Fibroblast of the aortic adventitia (primary cell): ENCODE data around the gene SPINT4. TPM values are rescaled to one million over a fixed set of nuclear protein-coding genes. Genes with fewer than 3 reads are reported as not detected.
"Not testable (repeated sequence)": the region's sequence is repeated elsewhere in the genome, so short reads cannot be mapped to it uniquely, and the experiment has no call there.

Experiments
- DNase-seq: peaks from one replicate; pipeline ENCODE4 v3.0.0-alpha.2; 2010; ENCODE audit warnings: low read depth
- H3K4me3 ChIP-seq: 2 replicates; pipeline ENCODE4 v1.5.1; 2011; ENCODE audit warnings: low read depth, mild to moderate bottlenecking, control low read depth, low read length, moderate library complexity
- CTCF ChIP-seq: IDR thresholded peaks from 2 replicates; pipeline ENCODE4 v1.5.1; 2011; ENCODE audit warnings: mild to moderate bottlenecking, low read length, control low read depth, inconsistent platforms; ENCODE audit not compliant: insufficient read depth
- total RNA-seq: library from RNA; depleted of rRNA; stranded (reverse); fragments of >200 nt; gene quantifications from 2 replicates; pipeline ENCODE4 v1.2.3, GENCODE V29; 2012; ENCODE audit warnings: low replicate concordance

The SPINT4 gene
- total RNA-seq, 1 donor = not detected

GRCh38 chr20:45735988-45736387 is 13.8 kb downstream of the SPINT4 start:
- no peak overlapping the region for H3K4me3 ChIP-seq
- no peak for DNase-seq
- no peak for TF ChIP-seq CTCF

- DNase-seq = no peak
- H3K4me3 ChIP-seq = no peak overlapping the region
- no peak for TF ChIP-seq CTCF
These were observed 20.4 kb downstream of the SPINT4 start for GRCh38 chr20:45742596-45742995.

GRCh38 chr20:45745015-45745414 is 22.9 kb downstream of the SPINT4 start:
- TF ChIP-seq CTCF = no peak
- DNase-seq = no peak
- H3K4me3 ChIP-seq = no peak overlapping the region

- TF ChIP-seq CTCF = no peak
- no peak for DNase-seq
- H3K4me3 ChIP-seq = no peak overlapping the region
These were observed 29.6 kb downstream of the SPINT4 start for GRCh38 chr20:45751721-45752120.

- no peak for TF ChIP-seq CTCF
- DNase-seq = no peak
- H3K4me3 ChIP-seq = no peak overlapping the region
These were observed 30.6 kb downstream of the SPINT4 start for GRCh38 chr20:45752746-45753145.

- no peak for TF ChIP-seq CTCF
These were observed 35.9 kb downstream of the SPINT4 start for GRCh38 chr20:45758096-45758495.

GRCh38 chr20:45759921-45760320 is 37.8 kb downstream of the SPINT4 start:
- H3K4me3 ChIP-seq, DNase-seq: not testable (repeated sequence)

More at GRCh38 chr20:45758096-45758495, 35.9 kb downstream of the SPINT4 start:
- H3K4me3 ChIP-seq = no peak overlapping the region
- DNase-seq = no peak

- H3K4me3 ChIP-seq, DNase-seq: not testable (repeated sequence)
These were observed 39.8 kb downstream of the SPINT4 start for GRCh38 chr20:45761966-45762365.

GRCh38 chr20:45764618-45765282 is 42.6 kb downstream of the SPINT4 start:
- DNase-seq, H3K4me3 ChIP-seq: not testable (repeated sequence)
